HG02885 (cell line): ENCODE data around the gene TREML2.

ENCODE experiments used
- ATAC-seq: cut with Tn5 transposase; IDR thresholded peaks from one replicate; pipeline ENCODE4 v1.9.1; 2021; ENCODE audit warnings: mild to moderate bottlenecking; ENCODE audit not compliant: unreplicated experiment, poor library complexity

Gene TREML2

DNA sequence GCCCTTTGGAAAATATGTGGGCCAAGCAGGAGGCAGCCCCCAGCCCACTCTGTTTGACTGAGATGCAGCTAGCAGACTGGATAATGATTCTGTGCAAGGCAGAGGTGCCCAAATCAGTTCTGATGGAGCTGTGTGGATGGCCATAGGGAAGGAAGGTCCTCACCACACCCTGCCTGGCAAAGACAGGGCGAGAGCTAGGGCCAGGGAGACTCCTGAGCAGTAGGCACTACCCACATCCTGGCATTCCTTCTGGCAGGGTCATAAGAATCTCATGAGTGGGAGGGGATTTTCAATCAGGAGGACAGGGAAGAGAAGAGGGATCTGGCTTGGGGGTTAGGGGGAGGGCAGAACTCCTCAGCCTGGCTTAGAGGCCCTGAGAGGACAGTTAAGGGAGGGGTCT lies 19.4 kb downstream of the TREML2 start:
- no peak for ATAC-seq

DNA sequence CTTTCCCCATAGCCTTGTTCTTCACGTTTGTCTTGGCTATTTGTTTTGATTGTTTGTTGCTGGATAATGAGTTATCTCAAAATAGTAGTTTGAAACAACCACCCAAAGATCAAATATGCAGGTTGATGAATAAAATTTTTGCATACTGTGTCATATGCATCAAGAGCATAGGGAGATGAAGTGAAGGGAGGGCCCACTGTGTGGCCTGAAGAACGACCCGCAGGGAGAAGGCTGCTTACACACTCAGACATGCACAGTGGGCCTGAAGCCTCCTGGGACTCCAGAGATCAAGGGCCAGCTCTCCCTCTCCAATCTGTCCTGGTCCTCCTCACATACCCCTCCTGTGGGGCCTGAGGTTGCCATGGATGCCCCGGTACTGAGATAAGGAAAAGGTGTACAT lies 21.8 kb downstream of the TREML2 start:
- no peak for ATAC-seq

DNA sequence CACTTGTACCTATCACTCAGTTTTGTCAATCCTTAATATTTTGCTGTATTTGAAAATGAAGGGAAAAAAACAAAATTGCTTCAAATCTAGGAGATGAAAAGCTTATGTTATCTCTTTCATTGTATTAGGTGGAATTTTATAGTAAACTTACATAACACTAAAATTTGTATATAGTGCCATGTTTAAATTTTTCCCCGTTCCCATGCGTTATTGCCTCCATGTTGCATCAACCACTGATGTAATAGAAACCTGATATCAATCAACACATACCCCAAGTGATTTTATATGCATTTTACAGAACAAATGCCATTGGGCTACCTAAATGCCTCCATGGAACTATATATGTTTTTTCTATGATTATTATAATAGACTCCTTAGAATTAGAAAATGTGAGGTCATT lies 23.3 kb downstream of the TREML2 start:
- no peak for ATAC-seq

DNA sequence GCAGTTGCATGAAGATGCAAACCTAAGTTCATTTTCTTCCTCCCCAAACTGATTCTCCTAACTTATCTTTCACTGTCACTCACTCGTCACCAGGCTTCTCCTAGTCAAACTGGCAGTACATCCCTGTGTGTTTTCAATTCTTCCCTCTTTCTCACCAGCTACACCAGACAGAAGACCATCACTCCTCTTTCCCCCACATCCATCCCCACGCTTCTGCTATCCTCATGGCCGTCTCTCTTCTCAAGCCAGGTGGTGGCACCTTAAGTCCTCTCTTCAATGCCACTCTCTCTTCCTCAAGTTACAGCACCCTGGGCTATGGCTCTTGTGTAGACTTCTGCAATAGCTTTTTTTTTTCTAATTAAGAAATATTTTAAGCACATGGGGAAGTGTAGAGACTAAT lies 23.7 kb downstream of the TREML2 start:
- ATAC-seq: no peak

DNA sequence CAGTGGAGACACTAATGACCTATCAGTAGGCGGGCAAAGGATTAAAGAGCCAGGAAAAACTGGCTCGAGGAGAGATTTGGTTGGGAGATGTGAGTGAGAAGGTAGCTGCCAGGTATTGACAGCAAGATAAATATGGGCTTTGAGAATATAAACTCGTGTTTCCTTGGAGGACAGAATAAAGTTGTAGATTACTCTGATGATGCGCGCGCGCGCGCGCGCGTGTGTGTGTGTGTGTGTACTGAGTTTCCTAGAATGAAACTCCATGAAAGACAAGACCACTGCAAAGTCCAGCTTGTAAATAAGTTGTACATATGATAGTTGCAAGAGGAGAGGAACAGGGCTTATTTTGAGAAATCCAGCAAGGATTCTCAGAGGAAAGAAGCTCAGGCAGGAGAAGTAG lies 24.8 kb downstream of the TREML2 start:
- no peak for ATAC-seq

DNA sequence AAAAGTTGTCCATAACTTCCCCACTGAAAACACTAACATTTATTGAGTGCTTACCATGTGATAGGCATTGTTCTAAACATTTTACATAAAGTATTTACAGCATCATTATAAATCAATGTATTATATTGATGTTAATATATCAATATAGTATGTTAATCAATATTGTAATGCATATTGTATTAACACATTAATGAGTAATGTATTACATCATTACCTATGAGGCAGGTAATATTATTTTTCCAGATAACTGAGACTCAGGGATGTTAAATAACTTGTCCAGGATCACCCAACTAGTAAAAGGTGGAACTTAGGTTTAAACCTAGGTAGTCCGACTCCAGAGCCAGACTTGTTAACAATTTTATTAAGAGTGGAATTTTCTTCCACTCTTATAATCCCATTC lies 25.9 kb downstream of the TREML2 start:
- no peak for ATAC-seq

DNA sequence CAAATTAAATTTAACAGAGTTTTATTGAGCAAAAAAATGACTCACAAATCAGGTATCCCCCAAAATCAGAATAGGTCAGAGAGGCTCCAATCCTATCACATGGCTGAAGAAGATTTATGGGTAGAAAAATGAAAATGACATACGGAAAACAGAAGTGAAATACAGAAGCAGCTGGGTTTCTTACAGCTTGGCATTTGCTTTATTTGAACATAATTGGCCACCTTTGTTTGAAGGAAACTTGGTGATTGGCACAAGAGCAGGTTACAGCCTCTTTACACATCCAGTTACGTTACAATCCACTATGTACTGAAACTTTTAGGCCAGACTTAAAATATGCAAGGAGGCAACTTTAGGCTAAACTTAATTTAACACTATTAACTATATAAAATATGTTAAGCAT lies 26.3 kb downstream of the TREML2 start:
- ATAC-seq: no peak

DNA sequence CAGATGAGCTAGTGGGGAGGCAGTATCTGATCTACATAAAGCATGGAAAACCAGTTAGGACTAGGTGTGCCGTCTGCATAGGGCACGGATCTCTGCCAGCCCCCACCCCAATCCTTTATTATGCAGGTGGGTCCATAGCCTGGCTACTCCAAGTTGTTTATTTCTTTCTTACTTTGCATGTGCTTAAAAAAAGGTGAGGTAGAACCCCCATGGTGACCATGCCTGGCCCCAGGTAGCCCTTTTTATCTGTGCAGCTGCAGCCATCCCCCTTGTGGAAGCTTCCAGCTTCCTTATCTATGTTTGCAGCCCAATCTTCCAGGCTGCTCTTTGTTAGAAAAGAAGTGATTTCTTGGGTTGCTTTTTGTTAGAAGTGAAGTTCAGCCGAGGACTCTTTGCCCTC lies 29.0 kb downstream of the TREML2 start:
- ATAC-seq: no peak

DNA sequence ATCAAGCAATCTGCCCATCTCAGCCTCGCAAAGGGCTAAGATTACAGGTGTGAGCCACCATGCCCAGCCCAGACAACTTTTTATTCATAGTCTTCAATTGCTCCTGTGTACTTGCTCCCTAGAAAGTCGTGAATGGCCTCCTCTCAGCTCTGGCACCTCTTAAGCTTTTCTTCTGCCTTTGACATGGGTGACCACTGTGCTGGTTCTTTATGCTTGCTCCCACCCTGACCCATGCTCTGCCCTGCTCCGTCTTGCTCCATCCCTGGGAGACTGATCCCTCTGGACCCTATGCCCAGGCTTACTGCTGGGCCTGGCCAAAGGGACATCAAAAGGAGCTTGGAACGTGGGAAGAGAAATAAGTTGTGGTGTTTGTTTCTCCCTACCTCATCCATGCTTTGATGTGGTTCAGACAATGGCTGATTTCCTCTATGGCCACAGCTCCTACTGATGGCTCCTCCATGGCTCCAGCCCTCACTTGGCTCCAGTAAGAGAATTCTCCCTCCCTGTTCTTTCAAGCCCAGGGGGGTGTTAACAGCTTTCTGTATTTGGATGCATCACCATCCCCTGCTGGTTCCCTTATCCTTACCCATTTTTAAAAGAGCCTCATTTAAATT lies 30.3 kb downstream of the TREML2 start:
- no peak for ATAC-seq

DNA sequence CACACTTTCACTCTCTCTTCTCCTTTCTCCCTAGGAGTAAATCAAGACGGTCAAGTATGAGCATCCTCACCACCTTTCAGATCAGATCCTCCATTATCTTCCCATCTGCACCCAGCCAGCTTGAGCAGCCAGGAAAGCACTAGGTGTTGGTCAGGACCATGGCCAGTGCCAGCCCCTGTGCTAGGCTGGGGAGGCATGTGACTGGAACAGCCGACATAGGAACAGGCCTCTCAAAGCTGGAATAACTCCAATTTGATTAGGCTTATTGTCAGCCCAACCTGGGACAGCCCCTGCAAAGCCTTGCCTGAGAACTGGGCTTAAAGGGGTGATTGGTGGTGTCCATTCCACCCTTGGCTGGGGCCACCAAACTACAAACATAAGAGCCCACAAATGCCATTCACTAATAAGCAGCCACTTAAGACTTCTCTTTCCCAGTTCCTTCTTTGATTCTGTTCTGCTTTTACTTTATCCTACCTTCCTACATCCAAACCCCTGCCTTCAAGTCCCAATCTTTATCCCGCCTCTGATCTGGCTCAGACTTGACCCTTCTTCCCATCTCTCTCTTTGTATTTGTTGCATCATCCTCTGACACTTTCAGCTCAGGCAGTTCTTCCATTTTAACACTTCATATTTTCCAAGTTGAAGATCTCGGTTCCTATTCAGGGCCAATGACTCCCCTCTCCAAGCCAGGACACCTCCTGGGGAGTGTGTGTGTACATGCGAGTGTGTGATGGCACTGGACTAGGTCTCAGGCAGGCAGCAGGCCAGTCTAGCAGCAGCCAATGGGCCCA lies 33.6 kb downstream of the TREML2 start:
- no peak for ATAC-seq

DNA sequence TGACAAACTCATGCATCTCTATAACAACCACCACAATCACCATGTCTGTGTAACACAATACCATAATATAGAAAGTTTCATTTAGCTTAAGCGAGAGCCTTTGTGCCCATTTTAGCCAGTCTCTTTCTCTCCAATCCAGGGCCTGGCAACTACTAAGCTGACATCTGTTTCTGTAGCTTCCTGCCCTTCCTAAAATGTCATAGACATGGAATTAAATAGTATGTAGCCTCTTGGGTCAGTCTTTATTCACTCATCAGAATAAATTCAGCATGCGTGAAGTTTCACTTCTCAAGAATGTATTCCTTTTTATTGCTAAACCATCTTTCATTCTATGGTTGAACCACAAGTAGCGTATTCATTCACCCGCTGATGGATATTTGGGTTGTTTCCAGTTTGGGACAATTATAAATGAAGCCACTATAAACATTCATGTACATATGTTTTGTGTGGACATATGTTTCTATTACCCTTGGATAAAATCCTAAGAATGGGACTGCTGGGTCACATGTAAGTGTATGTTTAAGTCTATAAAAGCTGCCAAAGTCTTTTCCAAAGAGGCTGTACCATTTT lies 36.3 kb downstream of the TREML2 start:
- no peak for ATAC-seq

DNA sequence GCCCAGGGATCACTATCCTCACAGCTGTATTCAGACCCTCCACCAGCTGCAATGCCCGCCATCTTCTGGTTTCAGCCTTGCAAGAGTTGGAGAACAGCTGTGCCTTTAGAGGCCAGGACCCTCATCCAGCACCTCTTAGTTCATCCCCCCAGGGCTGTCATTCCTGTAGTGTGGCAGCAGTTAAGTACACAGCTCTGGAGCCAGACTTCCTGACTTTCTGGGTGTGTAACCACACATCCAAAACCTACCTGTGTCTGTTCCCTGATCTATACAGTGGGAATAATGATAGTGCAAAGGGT lies 37.6 kb downstream of the TREML2 start:
- ATAC-seq: no peak

DNA sequence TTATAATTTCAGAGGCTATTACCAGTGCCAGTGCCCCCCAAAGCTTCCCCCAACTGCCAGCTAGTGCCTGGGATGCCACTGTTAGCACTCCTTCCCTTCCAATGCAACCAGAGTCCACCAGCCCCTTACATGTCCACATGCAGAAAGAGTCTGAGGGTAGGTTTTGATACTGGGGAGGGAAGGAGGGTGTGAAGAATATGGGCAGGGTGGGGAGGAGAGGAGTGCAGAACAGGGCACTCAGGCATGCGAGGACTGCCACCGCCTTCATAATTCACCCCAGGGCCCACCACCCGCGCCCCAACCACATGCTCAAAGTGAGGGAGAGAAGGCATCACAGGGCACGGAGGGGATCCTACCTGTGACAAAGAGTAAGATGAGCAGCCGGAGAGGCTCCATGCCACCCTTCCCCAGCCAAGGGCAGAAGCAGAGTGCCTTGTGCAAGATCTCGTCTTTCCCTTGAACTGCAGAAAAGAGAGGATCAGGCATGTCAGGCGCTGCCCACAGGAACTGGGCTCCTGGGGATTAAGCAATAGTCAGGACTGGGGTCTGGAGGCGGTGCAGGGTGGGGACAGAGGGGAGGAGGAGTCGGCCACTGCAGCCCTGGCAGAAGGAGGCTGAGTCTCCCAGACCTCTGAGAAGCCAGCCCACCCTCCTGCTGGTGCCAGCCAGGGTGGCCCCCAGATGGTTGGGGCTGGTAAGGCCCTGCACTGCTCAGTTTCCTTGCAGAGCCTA lies 38.1 kb downstream of the TREML2 start, which contains the start of gene TREM2:
TSS of gene TREM2 (minus strand) at position 430 of the 732 bp plus-strand sequence. CDS start at position 396, 34 bp downstream.
- ATAC-seq: no peak

DNA sequence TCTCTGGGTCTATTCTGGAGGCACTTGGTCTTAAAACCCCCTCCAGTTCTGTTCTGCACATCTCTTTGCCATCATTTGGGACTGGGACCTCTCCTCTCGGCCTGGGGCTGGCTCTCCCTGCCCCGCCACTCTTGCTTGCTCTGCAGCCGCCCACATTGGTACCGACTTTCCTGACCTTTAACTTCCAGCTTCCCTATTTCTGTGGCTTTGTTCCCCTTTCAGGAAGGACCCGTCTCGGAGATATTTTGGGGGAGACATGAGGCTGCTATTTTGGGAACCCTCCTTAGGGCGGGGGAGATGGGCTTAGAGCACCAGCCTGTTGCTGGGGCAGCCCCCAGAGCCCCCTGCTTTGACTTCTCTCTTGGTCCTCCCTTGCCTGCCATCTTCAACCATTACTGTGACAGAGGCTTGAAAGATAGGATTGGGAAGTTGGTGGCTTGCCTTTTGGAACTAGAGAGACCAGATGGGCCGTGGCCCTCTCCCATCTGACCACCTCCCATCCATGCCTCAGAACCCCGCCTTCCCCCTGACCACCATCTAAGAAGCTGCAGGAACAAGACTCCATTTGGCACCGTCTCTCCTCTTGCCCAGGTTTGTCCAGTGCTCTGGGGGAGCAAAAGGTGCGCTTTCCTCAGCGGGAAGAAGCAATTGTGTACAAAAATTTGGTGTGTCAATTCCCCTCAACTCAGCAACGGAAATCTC lies 38.9 kb downstream of the TREML2 start:
- ATAC-seq: no peak

DNA sequence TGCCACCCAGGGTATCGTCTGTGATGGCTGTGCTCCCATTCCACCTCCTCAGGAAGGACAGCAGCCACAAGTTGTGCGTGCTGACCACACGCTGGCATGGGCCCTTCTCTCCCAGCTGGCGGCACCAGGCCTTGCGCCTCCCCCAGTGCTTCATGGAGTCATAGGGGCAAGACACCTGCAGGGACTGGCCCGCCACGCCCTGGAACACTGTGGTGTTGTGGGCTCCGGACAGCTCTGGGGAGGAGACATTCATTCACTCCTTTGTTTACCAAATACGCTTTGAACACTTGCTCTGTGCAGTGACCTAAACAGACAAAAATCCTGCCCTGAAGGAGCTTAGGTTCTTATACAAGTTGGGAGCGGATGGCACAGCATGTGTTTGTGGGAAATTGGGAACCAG lies 39.6 kb downstream of the TREML2 start:
- ATAC-seq: no peak

DNA sequence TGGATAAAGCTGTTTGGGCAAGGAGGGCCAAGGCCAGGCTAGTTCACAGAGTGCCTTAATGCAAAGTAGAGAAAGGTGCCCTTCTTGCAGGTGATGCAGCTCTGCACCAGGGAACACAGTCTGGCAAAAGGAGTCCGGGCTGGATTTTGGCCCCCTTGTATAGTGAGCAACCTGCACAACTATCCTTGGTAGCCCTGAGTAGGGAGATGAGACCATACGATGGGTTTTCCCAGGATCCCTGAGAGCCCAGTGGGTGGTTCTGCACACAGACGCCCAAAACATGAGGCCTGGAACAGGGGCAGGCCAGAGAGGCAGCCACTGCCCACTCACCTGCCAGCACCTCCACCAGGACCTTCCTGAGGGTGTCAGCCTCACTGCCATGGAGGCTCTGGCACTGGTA lies 40.0 kb downstream of the TREML2 start:
- ATAC-seq: no peak

DNA sequence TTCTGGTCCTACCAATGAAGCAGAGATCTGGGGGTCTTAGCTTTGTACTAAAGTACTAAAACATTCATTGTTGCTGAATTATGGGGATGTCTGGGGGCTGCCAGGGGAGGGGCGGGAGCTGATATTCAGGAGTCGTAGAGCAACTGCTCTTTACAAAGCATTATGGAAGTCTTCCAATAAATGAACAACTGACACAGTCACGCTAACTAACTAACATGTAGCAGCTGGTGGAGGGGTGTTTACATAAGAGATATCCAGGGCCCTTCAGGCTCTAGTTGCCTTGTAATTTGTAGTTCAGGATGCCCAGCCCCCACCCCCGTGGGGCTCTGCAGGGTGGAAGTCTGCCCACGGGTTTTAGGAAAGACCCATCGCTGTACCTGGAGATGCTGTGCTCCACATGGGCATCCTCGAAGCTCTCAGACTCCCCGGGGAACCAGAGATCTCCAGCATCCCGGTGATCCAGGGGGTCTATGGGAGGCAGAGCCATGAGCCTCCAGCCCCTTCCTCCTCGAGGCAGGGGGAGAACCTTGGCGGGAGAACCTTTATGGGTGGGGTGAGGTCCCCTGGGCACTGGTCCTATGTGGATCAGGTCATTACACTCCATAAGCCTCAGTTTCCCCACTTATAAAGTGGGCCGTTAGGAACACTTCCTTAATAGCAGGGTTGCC lies 41.4 kb downstream of the TREML2 start:
- no peak for ATAC-seq

DNA sequence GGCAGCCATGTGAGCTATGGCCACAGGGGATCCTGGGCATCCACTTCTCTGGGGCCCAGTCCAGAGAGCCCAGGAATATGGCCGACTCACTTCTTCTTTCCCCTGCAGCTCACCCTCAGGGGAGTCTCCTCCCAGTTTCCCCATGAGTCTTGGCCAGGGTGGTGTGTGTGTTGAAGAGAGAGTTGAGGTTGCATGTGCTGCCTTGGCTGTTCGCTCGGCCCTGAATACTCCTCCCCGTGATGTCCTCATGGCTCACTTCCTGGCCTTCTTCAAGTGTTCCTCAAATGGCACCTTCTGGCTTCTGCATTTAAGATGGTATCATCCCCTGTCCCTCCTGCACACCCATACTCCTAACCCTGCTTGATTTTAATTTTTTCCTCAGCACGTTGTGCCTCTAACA lies 43.6 kb downstream of the TREML2 start:
- no peak for ATAC-seq

DNA sequence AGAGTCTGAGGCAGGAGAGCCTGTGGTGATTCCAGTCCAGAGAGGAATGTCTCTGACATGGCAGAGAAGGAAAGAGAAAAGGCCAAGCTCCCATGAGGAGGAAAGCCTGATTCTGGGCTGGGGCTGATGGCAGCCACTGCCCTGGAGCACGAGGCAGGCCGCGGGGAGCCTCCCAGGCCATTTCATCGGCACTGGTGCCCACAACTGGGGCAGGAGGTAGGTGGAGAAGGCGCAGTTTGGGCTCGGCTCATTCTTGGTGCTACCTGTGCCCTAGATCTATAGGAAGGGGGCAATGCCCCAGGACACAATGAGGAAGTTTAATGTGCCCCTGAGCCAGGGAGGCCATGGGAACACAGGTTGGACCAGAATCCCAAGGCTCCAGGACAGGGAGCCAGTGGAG lies 44.2 kb downstream of the TREML2 start:
- ATAC-seq: no peak

DNA sequence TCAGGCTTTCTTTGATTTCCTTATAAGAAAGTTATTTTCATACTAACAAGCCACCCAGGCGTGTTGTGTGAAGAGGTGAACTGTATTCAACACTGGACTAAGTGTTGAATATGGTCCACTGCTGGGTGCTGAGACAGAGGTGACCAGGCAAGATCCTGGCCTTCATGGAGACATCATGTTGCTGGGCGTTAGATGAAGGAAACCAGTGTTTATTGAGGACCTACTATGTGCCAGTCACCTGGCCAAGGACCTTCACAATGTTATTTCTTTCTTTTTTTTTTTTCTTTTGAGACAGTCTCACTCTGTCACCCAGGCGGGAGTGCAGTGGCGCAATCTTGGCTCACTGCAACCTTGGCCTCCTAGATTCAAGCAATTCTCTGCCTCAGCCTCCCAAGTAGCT lies 44.9 kb downstream of the TREML2 start:
- ATAC-seq: no peak
